ENCODE measurements around the gene FAM163B. TPM values are rescaled to one million over a fixed set of nuclear protein-coding genes. Genes with fewer than 3 reads are reported as not detected.

Gene FAM163B
- total and polyA plus RNA-seq, 2 of the 8 experiments (the other 6 are each of a cell fraction or from before 2014, with no cell fraction given) = 0.63 to 1.0 TPM

- no peak for TF ChIP-seq PHF8 (conservative IDR thresholded peaks at IDR 0.05; ENCODE audit: low read depth, low read length)
- TF ChIP-seq POLR2AphosphoS5 (IDR thresholded peaks at IDR 0.05; ENCODE audit: low read depth, low read length) = no peak
Measured at GRCh38 chr9:133641861-133642595, 32.8 kb upstream of the FAM163B start (continued).

Data from H1 (cell line).